ENCODE measurements around the gene ZNF391.
"Not testable (repeated sequence)": the region's sequence is repeated elsewhere in the genome, so short reads cannot be mapped to it uniquely, and the experiment has no call there.

The ZNF391 gene

GRCh38 chr6:27388293-27389197 lies at the start of gene ZNF391:
TSS of gene ZNF391 (plus strand) at chr6:27388759. CDS start at chr6:27400371, 11,612 bp downstream.
- in situ Hi-C loops (cut with MboI; ENCODE audit: low sequenced_read_pairs): no loop called here

- in situ Hi-C loops (cut with MboI; ENCODE audit: low sequenced_read_pairs): no loop called here
Observed at GRCh38 chr6:27352850-27353249, 35.7 kb upstream of the ZNF391 start.

GRCh38 chr6:27358786-27359185 lies 29.8 kb upstream of the ZNF391 start:
- in situ Hi-C loops (cut with MboI; ENCODE audit: low sequenced_read_pairs): no loop called here

DNA sequence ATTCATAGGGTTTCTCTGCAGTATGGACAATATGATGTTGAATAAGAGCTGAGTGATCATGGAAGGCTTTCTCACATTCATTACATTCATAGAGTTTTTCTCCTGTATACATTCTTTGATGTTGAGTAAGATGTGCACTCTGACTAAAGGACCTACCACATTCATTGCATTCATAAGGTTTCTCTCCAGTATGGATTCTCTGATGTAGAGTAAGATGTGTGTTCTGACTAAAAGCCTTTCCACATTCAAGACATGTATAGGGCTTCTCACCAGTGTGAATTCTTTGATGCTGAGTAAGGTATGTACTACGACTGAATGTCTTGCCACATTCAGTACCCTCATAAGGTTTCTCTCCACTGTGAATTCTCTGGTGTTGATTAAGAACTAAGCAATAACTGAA lies 29.3 kb upstream of the ZNF391 start:
- in situ Hi-C loops (cut with MboI; ENCODE audit: low sequenced_read_pairs): no loop called here

- in situ Hi-C loops (cut with MboI; ENCODE audit: low sequenced_read_pairs): no loop called here
Observed at GRCh38 chr6:27368202-27368601, 20.4 kb upstream of the ZNF391 start.

DNA sequence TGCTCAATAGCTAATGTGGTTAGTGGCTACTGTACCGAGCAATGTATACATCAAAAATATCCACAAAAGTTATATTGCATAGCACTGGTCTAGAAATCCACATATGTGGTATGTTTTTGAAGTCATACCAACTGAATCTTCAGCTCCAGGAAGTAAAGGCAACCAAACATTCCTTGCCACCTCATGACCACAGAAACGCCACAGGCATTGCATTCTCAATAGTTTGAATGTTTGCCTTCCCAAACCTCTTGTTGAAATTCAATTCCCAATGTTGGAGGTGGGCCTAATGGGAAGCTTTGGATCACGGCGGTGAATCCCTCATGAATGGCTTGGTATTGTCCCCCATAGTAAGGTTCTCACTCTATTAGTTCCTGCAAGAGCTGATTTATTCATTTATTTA lies 18.2 kb upstream of the ZNF391 start:
- in situ Hi-C loops (cut with MboI; ENCODE audit: low sequenced_read_pairs): no loop called here

DNA sequence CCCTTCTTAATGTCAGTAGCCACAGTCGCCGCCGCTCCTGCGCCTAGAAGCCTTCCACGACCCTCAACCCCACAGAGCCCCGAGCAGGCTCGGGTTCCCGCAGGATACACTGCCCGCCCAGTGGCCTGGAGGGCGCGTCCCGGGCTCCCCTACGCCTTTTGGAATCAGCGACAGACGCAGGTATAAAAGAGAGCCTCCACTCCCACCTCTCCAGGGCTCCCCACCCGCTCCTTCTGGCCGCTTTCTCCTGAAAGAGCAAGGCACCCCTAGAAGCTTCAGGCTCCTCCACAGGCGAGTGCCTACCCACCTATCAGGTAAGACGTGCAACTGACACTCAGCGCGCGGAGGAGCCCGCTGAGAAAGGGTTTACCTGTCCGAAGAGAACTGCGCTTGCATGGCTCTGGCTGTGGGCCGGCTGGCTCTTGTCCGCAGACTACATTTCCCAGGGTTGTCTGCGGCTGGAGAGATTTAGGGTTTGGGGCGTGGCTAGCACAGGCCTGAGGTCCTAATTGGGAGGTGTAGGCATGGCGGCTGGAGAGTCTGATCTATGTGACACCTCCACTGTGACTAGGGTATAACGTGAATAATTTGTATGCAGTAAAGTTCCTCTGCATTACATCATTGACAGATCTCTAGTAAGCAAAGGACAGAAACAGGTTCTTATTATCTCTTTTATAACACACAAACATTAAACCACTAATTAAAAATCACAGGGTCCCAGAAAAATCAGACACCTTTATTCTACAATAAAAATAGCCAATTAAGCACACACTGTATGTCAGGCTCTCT lies 13.5 kb upstream of the ZNF391 start:
- in situ Hi-C loops (cut with MboI; ENCODE audit: low sequenced_read_pairs): no loop called here

DNA sequence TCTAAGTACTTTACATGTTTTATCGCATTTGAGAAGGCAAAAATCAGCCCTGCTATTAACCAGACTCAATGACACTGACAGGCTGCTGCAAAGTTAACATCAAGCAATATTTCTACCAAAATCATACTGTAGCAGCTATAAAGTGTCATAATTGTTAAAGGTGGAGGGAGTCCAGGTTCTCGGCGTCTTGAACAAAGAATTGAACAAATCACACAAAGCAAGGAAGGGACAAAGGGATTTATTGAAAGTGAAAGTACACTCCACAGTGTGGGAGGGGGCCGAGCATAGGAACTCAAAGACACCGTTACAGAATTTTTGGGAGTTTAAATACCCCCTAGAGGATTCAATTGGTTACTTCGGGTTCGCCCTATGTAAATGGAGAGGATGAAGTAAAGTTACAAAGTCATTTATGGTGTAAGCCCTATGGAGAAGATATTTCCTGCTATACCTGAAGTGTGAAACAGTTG lies 12.9 kb upstream of the ZNF391 start:
- in situ Hi-C loops (cut with MboI; ENCODE audit: low sequenced_read_pairs): no loop called here

DNA sequence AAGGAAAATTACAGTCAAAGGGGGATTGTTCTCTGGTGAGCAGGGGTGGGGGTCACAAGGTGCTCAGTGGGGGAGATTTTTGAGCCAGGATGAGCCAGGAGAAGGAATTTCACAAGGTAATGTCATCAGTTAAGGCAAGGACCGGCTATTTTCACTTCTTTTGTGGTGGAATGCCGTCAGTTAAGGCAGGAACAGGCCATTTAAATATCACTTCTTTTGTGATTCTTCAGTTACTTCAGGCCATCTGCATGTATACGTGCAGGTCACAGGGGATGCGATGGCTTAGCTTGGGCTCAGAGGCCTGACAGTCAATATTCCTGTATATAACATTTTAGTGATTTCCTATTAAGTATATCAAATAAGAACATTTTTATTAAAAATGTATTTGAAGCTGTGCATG lies 10.2 kb upstream of the ZNF391 start:
- in situ Hi-C loops (cut with MboI; ENCODE audit: low sequenced_read_pairs): not testable (repeated sequence)

DNA sequence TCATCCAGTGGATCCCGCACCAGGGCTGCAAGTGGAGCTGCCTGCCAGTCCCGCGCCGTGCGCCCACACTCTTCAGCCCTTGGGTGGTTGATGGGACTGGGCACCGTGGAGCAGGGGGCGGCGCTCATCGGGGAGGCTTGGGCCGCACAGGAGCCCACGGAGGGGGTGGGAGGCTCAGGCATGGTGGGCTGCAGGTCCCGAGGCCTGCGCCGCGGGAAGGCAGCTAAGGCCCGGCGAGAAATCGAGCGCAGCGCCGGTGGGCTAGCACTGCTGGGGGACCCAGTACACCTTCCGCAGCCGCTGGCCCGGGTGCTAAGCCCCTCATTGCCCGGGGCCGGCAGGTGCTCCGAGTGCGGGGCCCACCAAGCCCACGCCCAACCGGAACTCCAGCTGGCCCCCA lies 7.6 kb upstream of the ZNF391 start:
- in situ Hi-C loops (cut with MboI; ENCODE audit: low sequenced_read_pairs): not testable (repeated sequence)

- in situ Hi-C loops (cut with MboI; ENCODE audit: low sequenced_read_pairs): no loop called here
Observed at GRCh38 chr6:27383011-27383410, 5.5 kb upstream of the ZNF391 start.

DNA sequence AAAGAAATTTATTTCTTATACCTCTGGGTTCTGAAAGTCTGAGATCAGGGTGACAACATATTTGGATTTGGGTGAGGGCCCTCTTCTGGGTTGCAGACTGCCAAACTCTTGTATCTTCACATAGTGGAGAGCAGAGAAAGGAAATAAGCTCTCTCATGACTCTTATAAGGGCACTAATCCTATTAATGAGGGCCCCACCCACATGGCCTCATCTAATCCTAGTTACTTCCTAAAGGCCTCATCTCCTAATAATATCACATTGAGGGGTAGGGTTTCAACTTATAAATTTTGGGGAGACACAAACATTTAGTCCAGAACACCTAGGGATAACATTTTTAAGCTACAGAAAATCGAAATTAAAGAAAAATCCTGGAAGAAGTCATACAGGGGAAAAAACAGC lies 5.1 kb upstream of the ZNF391 start:
- in situ Hi-C loops (cut with MboI; ENCODE audit: low sequenced_read_pairs): no loop called here

GRCh38 chr6:27392623-27393022 lies 4.1 kb downstream of the ZNF391 start:
- in situ Hi-C loops (cut with MboI; ENCODE audit: low sequenced_read_pairs): no loop called here

GRCh38 chr6:27394073-27394472 lies 5.5 kb downstream of the ZNF391 start:
- in situ Hi-C loops (cut with MboI; ENCODE audit: low sequenced_read_pairs): no loop called here

GRCh38 chr6:27400877-27401642 lies 12.5 kb downstream of the ZNF391 start:
- in situ Hi-C loops (cut with MboI; ENCODE audit: low sequenced_read_pairs): no loop called here

- in situ Hi-C loops (cut with MboI; ENCODE audit: low sequenced_read_pairs): no loop called here
Observed at GRCh38 chr6:27406085-27406484, 17.5 kb downstream of the ZNF391 start.

GRCh38 chr6:27407153-27407814 lies 18.7 kb downstream of the ZNF391 start:
- in situ Hi-C loops (cut with MboI; ENCODE audit: low sequenced_read_pairs): no loop called here

- in situ Hi-C loops (cut with MboI; ENCODE audit: low sequenced_read_pairs): no loop called here
Observed at GRCh38 chr6:27414300-27414699, 25.7 kb downstream of the ZNF391 start.

DNA sequence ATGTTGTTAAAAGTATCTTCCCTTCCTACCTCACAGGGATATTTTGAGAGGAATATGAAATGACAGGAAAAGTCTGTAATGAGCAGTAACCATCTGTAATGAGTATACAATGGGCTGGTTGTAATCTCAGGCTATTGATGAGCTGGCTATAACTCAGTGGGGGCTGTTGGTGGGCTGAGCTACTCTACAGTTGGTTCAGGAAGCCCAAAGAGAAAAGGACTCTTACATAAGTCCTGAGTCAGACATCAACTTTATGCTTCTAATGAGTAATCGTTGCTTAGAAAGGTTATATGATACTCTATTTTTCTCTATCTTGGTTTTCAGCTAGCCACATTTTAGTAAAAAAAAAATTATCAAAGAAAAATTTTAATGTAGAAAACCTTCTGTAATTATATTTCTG lies 26.4 kb downstream of the ZNF391 start:
- in situ Hi-C loops (cut with MboI; ENCODE audit: low sequenced_read_pairs): no loop called here

- in situ Hi-C loops (cut with MboI; ENCODE audit: low sequenced_read_pairs): no loop called here
Observed at GRCh38 chr6:27415898-27416297, 27.3 kb downstream of the ZNF391 start.

DNA sequence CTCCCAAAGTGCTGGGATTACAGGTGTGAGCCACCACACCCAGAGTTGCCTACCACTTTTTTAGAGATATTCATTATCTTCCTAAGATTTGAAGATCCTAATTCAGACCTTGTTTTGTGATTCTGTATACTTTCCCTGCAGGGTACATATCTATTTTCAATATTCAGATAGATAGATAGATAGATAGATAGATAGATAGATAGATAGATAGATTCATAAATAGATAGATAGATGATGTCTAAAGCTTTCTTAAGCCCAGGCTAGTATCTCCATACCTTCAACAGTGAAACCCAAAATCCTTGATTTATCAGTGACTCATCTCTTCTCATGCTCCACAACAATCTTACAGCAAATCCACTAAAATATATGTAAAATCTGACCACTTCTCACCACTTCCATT lies 30.8 kb downstream of the ZNF391 start:
- in situ Hi-C loops (cut with MboI; ENCODE audit: low sequenced_read_pairs): no loop called here

Data from hTERT RPE-1 (cell line).